K562 (cell line): ENCODE results near the gene SLC9A3. TPM values are rescaled to one million over a fixed set of nuclear protein-coding genes. Genes with fewer than 3 reads are reported as not detected.

Experiments
- ATAC-seq: fragments of 200-7000 bp; cut with Tn5 transposase; 3 replicates; pipeline ENCODE4 v1.9.1; 2020; ENCODE audit warnings: moderate library complexity
- BruUV-seq: library from RNA; stranded (reverse); fragments of 400-500 nt; replicated peaks from 2 replicates; lab custom pipeline; 2021; lab: Mats Ljungman, UMichigan
- CTCF ChIA-PET: fragments of 300-600 bp; formaldehyde crosslinking; extraction: SDS; loops from one replicate; lab custom pipeline; 2021; ENCODE audit warnings: low intra/inter-chr PET ratio; lab: Yijun Ruan, JAX
- POLR2A ChIA-PET: fragments of 300-600, 350-650 bp; sonication (Branson Sonifier 250); formaldehyde crosslinking; extraction: SDS; loops from one replicate; lab custom pipeline; 2021; ENCODE audit warnings: antibody characterized with exemption, inconsistent platforms; lab: Yijun Ruan, JAX
- DNase-seq, 4 experiments: peaks; one replicate each; pipeline versions ENCODE4 v3.0.0 to v3.0.0-alpha.2; 2011 to 2018; ENCODE audit warnings: low spot score in 3 of 4, mixed read lengths in 3 of 4; ENCODE audit errors: extremely low read depth in 1 of 4
- FAIRE-seq: peaks from 2 replicates; lab custom pipeline; 2011; peaks lifted over from hg19 to GRCh38; lab: Jason Lieb, UNC
- H2AFZ ChIP-seq: 2 replicates; pipeline ENCODE4 v1.6.0; 2011; ENCODE audit warnings: low read depth, low read length, control low read depth, inconsistent platforms
- H3K27ac ChIP-seq: fragments of 200-600 bp; 3 replicates; pipeline ENCODE4 v1.8.0; 2011; ENCODE audit warnings: low read depth, mild to moderate bottlenecking, control low read depth, inconsistent platforms, low read length, moderate library complexity, mixed read lengths; ENCODE audit errors: extremely low read depth
- H3K27me3 ChIP-seq, 2 experiments: fragments of 300-600 bp in 1 of 2; 2 replicates in 1 of 2; 3 replicates in 1 of 2; pipeline versions ENCODE4 v1.6.0 to v1.8.0; 2011; ENCODE audit warnings: inconsistent platforms in 2 of 2, low read length in 2 of 2, mild to moderate bottlenecking in 1 of 2, mixed read lengths in 1 of 2, moderate library complexity in 1 of 2; ENCODE audit not compliant: control insufficient read depth in 2 of 2, insufficient read depth in 2 of 2
- H3K36me3 ChIP-seq: fragments of 300-600 bp; 3 replicates; pipeline ENCODE4 v1.8.0; 2011; ENCODE audit warnings: mild to moderate bottlenecking, low read length, inconsistent platforms; ENCODE audit not compliant: control insufficient read depth, insufficient read depth
- H3K4me1 ChIP-seq, 2 experiments: fragments of 200-600 bp in 1 of 2; replicated peaks in 1 of 2; 2 replicates in 1 of 2; 3 replicates in 1 of 2; pipeline versions ENCODE4 v1.5.1 to v1.8.0; 2011; ENCODE audit warnings: inconsistent platforms in 2 of 2, low read length in 2 of 2, mild to moderate bottlenecking in 1 of 2, mixed read lengths in 1 of 2, moderate library complexity in 1 of 2; ENCODE audit not compliant: control insufficient read depth in 2 of 2, insufficient read depth in 2 of 2
- H3K4me2 ChIP-seq: 2 replicates; pipeline ENCODE4 v1.6.1; 2011; ENCODE audit warnings: low read length, control low read depth, inconsistent platforms, mixed read lengths; ENCODE audit not compliant: insufficient read depth
- H3K4me3 ChIP-seq: fragments of 200-600 bp; sonication (generic), shearing (Covaris generic); 2 replicates; pipeline ENCODE4 v1.5.1; 2016; ENCODE audit warnings: control low read depth, inconsistent platforms
- H3K79me2 ChIP-seq: fragments of 200-600 bp; 3 replicates; pipeline ENCODE4 v1.8.0; 2011; ENCODE audit warnings: low read length, inconsistent platforms; ENCODE audit not compliant: control insufficient read depth, insufficient read depth
- H3K9ac ChIP-seq, 2 experiments: 2 replicates each; pipeline versions ENCODE4 v1.6.0 to v1.6.1; 2011; ENCODE audit warnings: low read depth in 2 of 2, low read length in 2 of 2, control low read depth in 1 of 2, inconsistent platforms in 1 of 2, mild to moderate bottlenecking in 1 of 2, mixed read lengths in 1 of 2; ENCODE audit not compliant: insufficient read depth in 1 of 2
- H3K9me1 ChIP-seq: one replicate; pipeline ENCODE4 v1.6.0; 2011; ENCODE audit warnings: inconsistent platforms, mild to moderate bottlenecking, low read length, moderate library complexity; ENCODE audit not compliant: control insufficient read depth, insufficient read depth
- H3K9me3 ChIP-seq: replicated peaks from 2 replicates; pipeline ENCODE4 v1.5.1; 2011; ENCODE audit warnings: low read depth, low read length, inconsistent platforms; ENCODE audit not compliant: control insufficient read depth, insufficient read depth
- H4K20me1 ChIP-seq: replicated peaks from 2 replicates; pipeline ENCODE4 v1.6.1; 2011; ENCODE audit warnings: low read length, inconsistent platforms, mixed read lengths; ENCODE audit not compliant: control insufficient read depth, insufficient read depth
- SUPT5H ChIP-seq: fragments of 450-650 bp; IDR thresholded peaks from 2 replicates; pipeline ENCODE4 v1.6.1; 2016
- WGBS: fragments of 100-300 bp; shearing (Covaris generic); methylation state at CpG from one replicate; pipeline ENCODE4 v1.1.6; 2016; ENCODE audit warnings: low coverage, mixed read lengths; ENCODE audit not compliant: insufficient coverage; ENCODE audit errors: missing lambda C conversion rate; 5-methylcytosine and 5-hydroxymethylcytosine counted together
- in situ Hi-C: fragments of 300-500 bp; cut with MboI; formaldehyde crosslinking; loops from 4 replicates; pipeline ENCODE4 v1.15.0; 2018; ENCODE audit warnings: inconsistent platforms, mixed read lengths
- intact Hi-C: fragments of 100-400 bp; cut with micrococcal nuclease; formaldehyde crosslinking; loops from 2 replicates; pipeline ENCODE4 v1.14.2; 2022
- polyA plus RNA-seq, 8 experiments: library from polyadenylated mRNA; depleted of rRNA in 4 of 8; stranded (reverse) in 5 of 8; unstranded in 3 of 8; fragments of >200 nt; fragmentation: Nextera tagmentation in 2 of 8; fragmentation: Illumina TruSeq in 1 of 8; extraction: Ambion mirVana in 2 of 8; extraction: Trizol in 1 of 8; gene quantifications; 2 replicates each; pipeline versions ENCODE4 v1.2.1 to v1.2.3, GENCODE V29; 2011 to 2014; ENCODE audit warnings: inconsistent platforms in 1 of 8, missing spikeins in 1 of 8
- total RNA-seq, 7 experiments: library from RNA; depleted of rRNA in 6 of 7; stranded (reverse); fragments of >200 nt in 6 of 7; fragmentation: Illumina TruSeq in 2 of 7; extraction: Trizol in 2 of 7; gene quantifications; 2 replicates each; pipeline versions ENCODE4 v1.2.1 to v1.2.3, GENCODE V29; 2011 to 2021; ENCODE audit warnings: low replicate concordance in 1 of 7
- TF ChIP-seq, protein P1 (sequence below): fragments of 450-650 bp; IDR thresholded peaks from 2 replicates; pipeline ENCODE4 v1.6.1; 2016; ENCODE audit warnings: borderline replicate concordance
- TF ChIP-seq, protein P2 (sequence below): fragments of 250-450 bp; sonication (Bioruptor Pico); IDR thresholded peaks from 2 replicates; pipeline ENCODE4 v1.5.0; 2020; ENCODE audit warnings: mild to moderate bottlenecking, borderline replicate concordance

The SLC9A3 gene
- total and polyA plus RNA-seq, 9 of the 15 experiments (the other 6 are each of a cell fraction or from before 2014, with no cell fraction given), result 1.5 to 5.8 (median 3.7) TPM; not detected in 2

DNA sequence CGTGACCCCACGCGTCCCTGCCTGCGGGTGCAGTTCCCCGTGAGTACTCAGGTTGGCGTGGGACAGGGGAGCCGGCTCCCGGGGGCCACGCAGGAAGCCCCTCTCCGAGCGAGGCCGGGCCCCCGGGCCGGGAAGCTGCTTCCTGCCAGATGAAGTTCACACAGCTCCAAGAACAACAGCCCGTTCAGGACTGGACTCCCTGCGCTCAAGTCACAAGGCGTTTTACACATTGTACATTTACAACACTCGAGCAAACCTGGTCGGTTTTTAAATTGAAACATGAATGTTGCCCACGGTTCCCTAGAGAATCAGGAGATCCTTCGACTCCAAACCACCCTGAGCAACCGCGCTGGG, 22.4 kb downstream of the SLC9A3 start:
- in situ Hi-C loops (no loop called here), intact Hi-C loops (no loop called here)
- no peak for FAIRE-seq
- H3K79me2 ChIP-seq, result no peaks in the 10 kb centered on the region
- ChIA-PET CTCF (no interaction called here), POLR2A (interaction anchor here (0.8 kb wide), 1 partner anchor 15 kb away, joined by 3 read pairs; no protein-coding TSS in a partner anchor)
- ATAC-seq, result no peak
- no peak overlapping the region for H3K4me2 ChIP-seq
- TF ChIP-seq, protein P1, sequence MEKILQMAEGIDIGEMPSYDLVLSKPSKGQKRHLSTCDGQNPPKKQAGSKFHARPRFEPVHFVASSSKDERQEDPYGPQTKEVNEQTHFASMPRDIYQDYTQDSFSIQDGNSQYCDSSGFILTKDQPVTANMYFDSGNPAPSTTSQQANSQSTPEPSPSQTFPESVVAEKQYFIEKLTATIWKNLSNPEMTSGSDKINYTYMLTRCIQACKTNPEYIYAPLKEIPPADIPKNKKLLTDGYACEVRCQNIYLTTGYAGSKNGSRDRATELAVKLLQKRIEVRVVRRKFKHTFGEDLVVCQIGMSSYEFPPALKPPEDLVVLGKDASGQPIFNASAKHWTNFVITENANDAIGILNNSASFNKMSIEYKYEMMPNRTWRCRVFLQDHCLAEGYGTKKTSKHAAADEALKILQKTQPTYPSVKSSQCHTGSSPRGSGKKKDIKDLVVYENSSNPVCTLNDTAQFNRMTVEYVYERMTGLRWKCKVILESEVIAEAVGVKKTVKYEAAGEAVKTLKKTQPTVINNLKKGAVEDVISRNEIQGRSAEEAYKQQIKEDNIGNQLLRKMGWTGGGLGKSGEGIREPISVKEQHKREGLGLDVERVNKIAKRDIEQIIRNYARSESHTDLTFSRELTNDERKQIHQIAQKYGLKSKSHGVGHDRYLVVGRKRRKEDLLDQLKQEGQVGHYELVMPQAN, result no peak
- TF ChIP-seq SUPT5H, result no peak
- TF ChIP-seq, protein P2, sequence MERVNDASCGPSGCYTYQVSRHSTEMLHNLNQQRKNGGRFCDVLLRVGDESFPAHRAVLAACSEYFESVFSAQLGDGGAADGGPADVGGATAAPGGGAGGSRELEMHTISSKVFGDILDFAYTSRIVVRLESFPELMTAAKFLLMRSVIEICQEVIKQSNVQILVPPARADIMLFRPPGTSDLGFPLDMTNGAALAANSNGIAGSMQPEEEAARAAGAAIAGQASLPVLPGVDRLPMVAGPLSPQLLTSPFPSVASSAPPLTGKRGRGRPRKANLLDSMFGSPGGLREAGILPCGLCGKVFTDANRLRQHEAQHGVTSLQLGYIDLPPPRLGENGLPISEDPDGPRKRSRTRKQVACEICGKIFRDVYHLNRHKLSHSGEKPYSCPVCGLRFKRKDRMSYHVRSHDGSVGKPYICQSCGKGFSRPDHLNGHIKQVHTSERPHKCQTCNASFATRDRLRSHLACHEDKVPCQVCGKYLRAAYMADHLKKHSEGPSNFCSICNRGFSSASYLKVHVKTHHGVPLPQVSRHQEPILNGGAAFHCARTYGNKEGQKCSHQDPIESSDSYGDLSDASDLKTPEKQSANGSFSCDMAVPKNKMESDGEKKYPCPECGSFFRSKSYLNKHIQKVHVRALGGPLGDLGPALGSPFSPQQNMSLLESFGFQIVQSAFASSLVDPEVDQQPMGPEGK (CRISPR knock-in tag), result no peak
- no peaks in the 10 kb centered on the region for H3K36me3 ChIP-seq
- H3K4me3 ChIP-seq, result no peak overlapping the region
- H3K9me1 ChIP-seq, result peaks cover 3% of the 10 kb centered on the region
- no peak overlapping the region for H3K27ac ChIP-seq
- no peaks in the 10 kb centered on the region for H3K9me3 ChIP-seq
- H3K27me3 ChIP-seq, result peaks cover 69 to 90% of the 10 kb centered on the region in 2 experiments
- H3K4me1 ChIP-seq, result peaks cover 0 to 50% of the 10 kb centered on the region in 2 experiments; a peak in 3 of 5 replicates
- H4K20me1 ChIP-seq, result peaks cover 11% of the 10 kb centered on the region
- 9% methylated on average over 23 of the region's 23 CpGs for WGBS
- no peak overlapping the region for H2AFZ ChIP-seq
- no peak overlapping the region for H3K9ac ChIP-seq
- DNase-seq, result no peak
- BruUV-seq, result no TSS peak
